ENCODE results near the gene AHCYL1. TPM values are rescaled to one million over a fixed set of nuclear protein-coding genes. Genes with fewer than 3 reads are reported as not detected.
A peak's percentile ranks its signal among the peaks of the same experiment; 100 is the strongest.

AHCYL1 gene
- total RNA-seq, 1 donor from 2014 or later: 31.6 TPM

- FAIRE-seq (peak; percentile 88), DNase-seq (ENCODE audit: low read depth) (peak; percentile 96)
- TF ChIP-seq CTCF (IDR thresholded peaks at IDR 0.05; ENCODE audit: insufficient read depth, low read length, severe bottlenecking): no peak
- H3K36me3 ChIP-seq (ENCODE audit: control insufficient read depth, insufficient read depth, low read length): peaks cover 47% of the 10 kb centered on the region
- H3K27me3 ChIP-seq (ENCODE audit: control insufficient read depth, insufficient read depth, low read length): no peaks in the 10 kb centered on the region
- H3K4me3 ChIP-seq (ENCODE audit: low read depth, low read length): no peak overlapping the region
Measured at GRCh38 chr1:110040548-110040947, 56.0 kb downstream of the AHCYL1 start.

DNA sequence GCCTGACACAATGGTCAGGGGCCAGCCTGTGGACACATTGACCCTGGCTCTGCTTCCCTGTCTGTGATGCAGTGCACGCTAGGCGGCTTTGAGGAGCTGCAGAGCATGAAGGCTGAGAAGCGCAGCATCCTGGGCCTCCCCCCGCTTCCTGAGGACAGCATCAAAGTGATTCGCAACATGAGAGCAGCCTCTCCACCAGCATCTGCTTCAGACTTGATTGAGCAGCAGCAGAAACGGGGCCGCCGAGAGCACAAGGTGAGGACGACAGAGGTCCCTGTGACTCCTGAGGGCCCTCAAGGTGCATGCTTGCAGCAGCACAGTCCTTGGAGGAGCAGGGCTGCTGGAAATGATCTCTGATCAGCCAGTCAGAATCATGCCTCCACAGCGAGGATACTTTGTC lies 58.5 kb downstream of the AHCYL1 start:
- Histone ChIP-seq H3K36me3 (ENCODE audit: control insufficient read depth, insufficient read depth, low read length) (peaks cover 59% of the 10 kb centered on the region), H3K4me3 (ENCODE audit: low read depth, low read length) (no peak overlapping the region), H3K27me3 (ENCODE audit: control insufficient read depth, insufficient read depth, low read length) (no peaks in the 10 kb centered on the region)
- TF ChIP-seq CTCF (IDR thresholded peaks at IDR 0.05; ENCODE audit: insufficient read depth, low read length, severe bottlenecking): no peak
- DNase-seq (ENCODE audit: low read depth): no peak
- FAIRE-seq: no peak

DNA sequence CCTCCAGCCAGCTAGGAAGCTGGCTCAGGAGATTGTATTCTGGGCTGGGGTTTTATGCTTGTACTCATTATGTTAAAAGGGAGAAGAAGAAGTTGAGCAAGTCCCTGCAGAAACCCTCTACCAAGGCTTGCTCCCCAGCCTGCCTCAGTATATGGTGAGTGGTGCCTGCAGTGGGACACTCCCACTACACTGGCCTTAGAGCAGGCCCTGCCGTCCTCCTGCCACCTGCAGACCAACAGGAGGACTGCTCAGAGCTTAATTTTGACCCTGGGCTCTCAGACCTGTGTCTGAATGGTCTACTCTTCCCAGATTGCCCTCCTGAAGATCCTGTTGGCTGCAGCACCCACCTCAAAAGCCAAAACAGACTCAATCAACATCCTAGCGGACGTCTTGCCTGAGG lies 62.9 kb downstream of the AHCYL1 start:
- Histone ChIP-seq H3K27me3 (ENCODE audit: control insufficient read depth, insufficient read depth, low read length) (no peaks in the 10 kb centered on the region), H3K36me3 (ENCODE audit: control insufficient read depth, insufficient read depth, low read length) (peaks cover 51% of the 10 kb centered on the region), H3K4me3 (ENCODE audit: low read depth, low read length) (no peak overlapping the region)
- TF ChIP-seq CTCF (IDR thresholded peaks at IDR 0.05; ENCODE audit: insufficient read depth, low read length, severe bottlenecking): peak; percentile 9
- FAIRE-seq (no peak), DNase-seq (ENCODE audit: low read depth) (no peak)

DNA sequence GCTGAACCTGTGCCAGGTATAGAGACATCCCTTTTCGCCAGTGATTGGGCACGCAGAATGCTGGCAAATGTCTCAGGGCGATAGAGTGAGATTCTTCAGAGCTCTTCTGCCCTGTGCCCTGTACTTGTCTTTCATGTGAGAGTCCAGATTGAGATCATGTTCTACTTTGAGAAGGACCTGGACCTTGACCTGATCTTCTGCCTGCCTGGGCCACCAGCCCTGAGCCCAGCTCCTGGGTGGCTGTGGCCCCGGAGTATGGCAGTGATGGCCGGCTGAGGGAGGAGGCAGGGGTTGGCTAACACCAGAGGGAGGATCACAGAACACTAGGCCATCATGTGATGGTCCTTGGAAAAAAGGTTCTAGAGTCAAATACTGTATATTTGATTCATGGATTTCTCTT lies 63.7 kb downstream of the AHCYL1 start:
- TF ChIP-seq CTCF (IDR thresholded peaks at IDR 0.05; ENCODE audit: insufficient read depth, low read length, severe bottlenecking): no peak
- peaks cover 48% of the 10 kb centered on the region for H3K36me3 ChIP-seq (ENCODE audit: control insufficient read depth, insufficient read depth, low read length)
- DNase-seq (ENCODE audit: low read depth) (no peak), FAIRE-seq (no peak)
- H3K27me3 ChIP-seq (ENCODE audit: control insufficient read depth, insufficient read depth, low read length): no peaks in the 10 kb centered on the region
- H3K4me3 ChIP-seq (ENCODE audit: low read depth, low read length): no peak overlapping the region

- DNase-seq (ENCODE audit: low read depth) (no peak), FAIRE-seq (no peak)
- H3K27me3 ChIP-seq (ENCODE audit: control insufficient read depth, insufficient read depth, low read length): no peaks in the 10 kb centered on the region
- peaks cover 47% of the 10 kb centered on the region for H3K36me3 ChIP-seq (ENCODE audit: control insufficient read depth, insufficient read depth, low read length)
- no peak overlapping the region for H3K4me3 ChIP-seq (ENCODE audit: low read depth, low read length)
- TF ChIP-seq CTCF (IDR thresholded peaks at IDR 0.05; ENCODE audit: insufficient read depth, low read length, severe bottlenecking): no peak
Measured at GRCh38 chr1:110048923-110049601, 64.5 kb downstream of the AHCYL1 start.

All from bronchial epithelial cell (primary cell).